WTC11 (cell line): ENCODE data around the gene HDLBP. TPM values are rescaled to one million over a fixed set of nuclear protein-coding genes. Genes with fewer than 3 reads are reported as not detected.

Experiments used
- ATAC-seq: fragments of 200-7000 bp; cut with Tn5 transposase; 2 replicates; pipeline ENCODE4 v1.10.0; 2021; ENCODE audit warnings: mild to moderate bottlenecking, moderate library complexity
- CTCF ChIA-PET: fragments of 300-600 bp; sonication (Branson Sonifier 250); formaldehyde crosslinking; loops from one replicate; lab custom pipeline; 2021; ENCODE audit warnings: antibody characterized with exemption; lab: Charles Lee
- POLR2A ChIA-PET: fragments of 350-600 bp; sonication (Branson Sonifier 250); formaldehyde crosslinking; loops from one replicate; lab custom pipeline; 2021; ENCODE audit warnings: antibody characterized with exemption; lab: Charles Lee
- DNase-seq: peaks from one replicate; pipeline ENCODE4 v3.0.0; 2021; ENCODE audit warnings: low spot score
- H3K27ac Mint-ChIP-seq: 2 replicates; pipeline ENCODE4 v1.8.0; 2021; ENCODE audit warnings: mixed read lengths
- H3K27me3 Mint-ChIP-seq: 2 replicates; pipeline ENCODE4 v1.8.0; 2021; ENCODE audit warnings: low read depth, mild to moderate bottlenecking, moderate library complexity, mixed read lengths
- H3K36me3 Mint-ChIP-seq: 2 replicates; pipeline ENCODE4 v1.8.0; 2021; ENCODE audit warnings: mixed read lengths
- H3K4me1 Mint-ChIP-seq: 2 replicates; pipeline ENCODE4 v1.8.0; 2022; ENCODE audit warnings: mixed read lengths
- H3K4me3 Mint-ChIP-seq: 2 replicates; pipeline ENCODE4 v1.8.0; 2021; ENCODE audit warnings: mild to moderate bottlenecking, moderate library complexity, mixed read lengths
- H3K9me3 Mint-ChIP-seq: 2 replicates; pipeline ENCODE4 v1.8.0; 2021; ENCODE audit warnings: mixed read lengths
- ATF1 ChIP-seq: sonication (generic); formaldehyde crosslinking; IDR thresholded peaks from 2 replicates; pipeline ENCODE4 v1.8.1; 2023; ENCODE audit warnings: mild to moderate bottlenecking, moderate library complexity, missing genetic modification reagents
- CBFB ChIP-seq: sonication (generic); formaldehyde crosslinking; IDR thresholded peaks from 2 replicates; pipeline ENCODE4 v1.8.1; 2022; ENCODE audit warnings: mild to moderate bottlenecking, low read depth, missing genetic modification reagents
- ETV6 ChIP-seq: sonication (generic); formaldehyde crosslinking; IDR thresholded peaks from 2 replicates; pipeline ENCODE4 v1.8.1; 2022; ENCODE audit warnings: mild to moderate bottlenecking, missing genetic modification reagents
- GABPB1 ChIP-seq: sonication (generic); formaldehyde crosslinking; IDR thresholded peaks from 2 replicates; pipeline ENCODE4 v1.8.1; 2023; ENCODE audit warnings: mild to moderate bottlenecking, missing genetic modification reagents
- MXD4 ChIP-seq: fragments of 250-450 bp; sonication (Bioruptor Pico); IDR thresholded peaks from 2 replicates; pipeline ENCODE4 v1.8.0; 2021; ENCODE audit warnings: mild to moderate bottlenecking, moderate library complexity, borderline replicate concordance
- NR1H2 ChIP-seq: sonication (generic); formaldehyde crosslinking; IDR thresholded peaks from 2 replicates; pipeline ENCODE4 v1.9.0; 2021; ENCODE audit warnings: mild to moderate bottlenecking, moderate library complexity, missing genetic modification reagents
- NR2C2 ChIP-seq: sonication (generic); formaldehyde crosslinking; IDR thresholded peaks from 2 replicates; pipeline ENCODE4 v1.8.0; 2022; ENCODE audit warnings: mild to moderate bottlenecking, missing genetic modification reagents
- SMAD3 ChIP-seq: sonication (generic); formaldehyde crosslinking; IDR thresholded peaks from 2 replicates; pipeline ENCODE4 v1.8.0; 2022; ENCODE audit warnings: missing genetic modification reagents, mild to moderate bottlenecking, borderline replicate concordance
- TEAD4 ChIP-seq: sonication (generic); formaldehyde crosslinking; IDR thresholded peaks from 2 replicates; pipeline ENCODE4 v1.8.0; 2022; ENCODE audit warnings: mild to moderate bottlenecking, missing genetic modification reagents
- TP53 ChIP-seq: sonication (generic); formaldehyde crosslinking; IDR thresholded peaks from 2 replicates; pipeline ENCODE4 v1.8.1; 2023; ENCODE audit warnings: mild to moderate bottlenecking, missing genetic modification reagents
- ZNF671 ChIP-seq: fragments of 250-450 bp; sonication (Bioruptor Pico); IDR thresholded peaks from 2 replicates; pipeline ENCODE4 v1.8.0; 2021; ENCODE audit warnings: mild to moderate bottlenecking
- total RNA-seq: library from RNA; stranded (reverse); gene quantifications from 3 replicates; pipeline ENCODE4 v1.2.3, GENCODE V29; 2021
- TF ChIP-seq, protein P1 (sequence below): sonication (generic); formaldehyde crosslinking; IDR thresholded peaks from 2 replicates; pipeline ENCODE4 v1.8.1; 2022; ENCODE audit warnings: missing genetic modification reagents, borderline replicate concordance
- TF ChIP-seq, protein P2 (sequence below): sonication (generic); formaldehyde crosslinking; conservative IDR thresholded peaks from 2 replicates; pipeline ENCODE4 v1.8.1; 2022; ENCODE audit warnings: mild to moderate bottlenecking, missing genetic modification reagents
- TF ChIP-seq, protein P3 (sequence below): sonication (generic); formaldehyde crosslinking; IDR thresholded peaks from 2 replicates; pipeline ENCODE4 v1.8.0; 2022; ENCODE audit warnings: mild to moderate bottlenecking, missing genetic modification reagents
- TF ChIP-seq, protein P4 (sequence below): sonication (generic); formaldehyde crosslinking; IDR thresholded peaks from 2 replicates; pipeline ENCODE4 v1.8.0; 2022; ENCODE audit warnings: mild to moderate bottlenecking, missing genetic modification reagents
- TF ChIP-seq, protein P5 (sequence below): sonication (generic); formaldehyde crosslinking; IDR thresholded peaks from 2 replicates; pipeline ENCODE4 v1.8.0; 2023; ENCODE audit warnings: missing genetic modification reagents, mild to moderate bottlenecking, borderline replicate concordance

HDLBP gene
- total RNA-seq, 1 experiment from 2014 or later = 368 TPM

DNA sequence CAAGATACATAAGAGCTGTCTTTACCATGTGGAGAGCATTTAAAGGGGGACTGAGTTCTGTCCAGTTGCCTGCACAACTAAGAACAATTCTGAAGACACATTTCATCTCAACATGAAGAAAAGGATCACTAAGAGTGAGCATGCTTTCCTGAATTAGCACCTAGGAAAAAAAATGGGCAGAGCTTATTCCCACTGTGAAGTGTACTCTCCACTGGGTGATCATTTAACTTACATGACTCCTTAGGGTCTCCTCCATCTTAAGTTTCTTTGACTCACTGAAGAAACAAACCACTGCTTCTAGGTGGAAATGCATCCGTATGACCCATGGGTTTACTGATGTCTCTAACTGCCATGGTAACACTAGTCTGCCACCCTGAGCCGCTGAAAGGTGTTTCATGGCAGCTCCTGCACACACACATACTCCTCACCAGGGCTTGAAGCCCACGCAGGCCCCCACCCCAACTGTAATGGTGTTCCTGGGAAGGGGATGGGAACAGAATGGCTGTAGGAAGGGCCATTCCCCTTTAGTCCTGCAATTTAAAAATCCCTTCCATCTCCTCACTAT lies 27.1 kb downstream of the HDLBP start:
- H3K4me3 Mint-ChIP-seq = no peak overlapping the region
- H3K9me3 Mint-ChIP-seq = no peaks in the 10 kb centered on the region
- TF ChIP-seq, protein P1, sequence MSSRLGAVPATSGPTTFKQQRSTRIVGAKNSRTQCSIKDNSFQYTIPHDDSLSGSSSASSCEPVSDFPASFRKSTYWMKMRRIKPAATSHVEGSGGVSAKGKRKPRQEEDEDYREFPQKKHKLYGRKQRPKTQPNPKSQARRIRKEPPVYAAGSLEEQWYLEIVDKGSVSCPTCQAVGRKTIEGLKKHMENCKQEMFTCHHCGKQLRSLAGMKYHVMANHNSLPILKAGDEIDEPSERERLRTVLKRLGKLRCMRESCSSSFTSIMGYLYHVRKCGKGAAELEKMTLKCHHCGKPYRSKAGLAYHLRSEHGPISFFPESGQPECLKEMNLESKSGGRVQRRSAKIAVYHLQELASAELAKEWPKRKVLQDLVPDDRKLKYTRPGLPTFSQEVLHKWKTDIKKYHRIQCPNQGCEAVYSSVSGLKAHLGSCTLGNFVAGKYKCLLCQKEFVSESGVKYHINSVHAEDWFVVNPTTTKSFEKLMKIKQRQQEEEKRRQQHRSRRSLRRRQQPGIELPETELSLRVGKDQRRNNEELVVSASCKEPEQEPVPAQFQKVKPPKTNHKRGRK (CRISPR knock-in tag) = no peak
- TF ChIP-seq TEAD4 (CRISPR knock-in tag) = no peak
- TF ChIP-seq ZNF671 (CRISPR knock-in tag) = no peak
- no peak for TF ChIP-seq ETV6
- no peak for TF ChIP-seq CBFB (CRISPR knock-in tag)
- no peak for TF ChIP-seq NR1H2 (CRISPR knock-in tag)
- TF ChIP-seq, protein P2, sequence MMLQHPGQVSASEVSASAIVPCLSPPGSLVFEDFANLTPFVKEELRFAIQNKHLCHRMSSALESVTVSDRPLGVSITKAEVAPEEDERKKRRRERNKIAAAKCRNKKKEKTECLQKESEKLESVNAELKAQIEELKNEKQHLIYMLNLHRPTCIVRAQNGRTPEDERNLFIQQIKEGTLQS (CRISPR knock-in tag) = no peak
- TF ChIP-seq, protein P3, sequence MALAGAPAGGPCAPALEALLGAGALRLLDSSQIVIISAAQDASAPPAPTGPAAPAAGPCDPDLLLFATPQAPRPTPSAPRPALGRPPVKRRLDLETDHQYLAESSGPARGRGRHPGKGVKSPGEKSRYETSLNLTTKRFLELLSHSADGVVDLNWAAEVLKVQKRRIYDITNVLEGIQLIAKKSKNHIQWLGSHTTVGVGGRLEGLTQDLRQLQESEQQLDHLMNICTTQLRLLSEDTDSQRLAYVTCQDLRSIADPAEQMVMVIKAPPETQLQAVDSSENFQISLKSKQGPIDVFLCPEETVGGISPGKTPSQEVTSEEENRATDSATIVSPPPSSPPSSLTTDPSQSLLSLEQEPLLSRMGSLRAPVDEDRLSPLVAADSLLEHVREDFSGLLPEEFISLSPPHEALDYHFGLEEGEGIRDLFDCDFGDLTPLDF = no peak
- TF ChIP-seq ATF1 (CRISPR knock-in tag) = no peak
- TF ChIP-seq GABPB1 = no peak
- TF ChIP-seq SMAD3 (CRISPR knock-in tag) = no peak
- TF ChIP-seq TP53 (CRISPR knock-in tag) = no peak
- TF ChIP-seq, protein P4, sequence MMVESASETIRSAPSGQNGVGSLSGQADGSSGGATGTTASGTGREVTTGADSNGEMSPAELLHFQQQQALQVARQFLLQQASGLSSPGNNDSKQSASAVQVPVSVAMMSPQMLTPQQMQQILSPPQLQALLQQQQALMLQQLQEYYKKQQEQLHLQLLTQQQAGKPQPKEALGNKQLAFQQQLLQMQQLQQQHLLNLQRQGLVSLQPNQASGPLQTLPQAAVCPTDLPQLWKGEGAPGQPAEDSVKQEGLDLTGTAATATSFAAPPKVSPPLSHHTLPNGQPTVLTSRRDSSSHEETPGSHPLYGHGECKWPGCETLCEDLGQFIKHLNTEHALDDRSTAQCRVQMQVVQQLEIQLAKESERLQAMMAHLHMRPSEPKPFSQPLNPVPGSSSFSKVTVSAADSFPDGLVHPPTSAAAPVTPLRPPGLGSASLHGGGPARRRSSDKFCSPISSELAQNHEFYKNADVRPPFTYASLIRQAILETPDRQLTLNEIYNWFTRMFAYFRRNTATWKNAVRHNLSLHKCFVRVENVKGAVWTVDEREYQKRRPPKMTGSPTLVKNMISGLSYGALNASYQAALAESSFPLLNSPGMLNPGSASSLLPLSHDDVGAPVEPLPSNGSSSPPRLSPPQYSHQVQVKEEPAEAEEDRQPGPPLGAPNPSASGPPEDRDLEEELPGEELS = no peak
- TF ChIP-seq NR2C2 (CRISPR knock-in tag) = no peak
- TF ChIP-seq MXD4 = no peak
- TF ChIP-seq, protein P5, sequence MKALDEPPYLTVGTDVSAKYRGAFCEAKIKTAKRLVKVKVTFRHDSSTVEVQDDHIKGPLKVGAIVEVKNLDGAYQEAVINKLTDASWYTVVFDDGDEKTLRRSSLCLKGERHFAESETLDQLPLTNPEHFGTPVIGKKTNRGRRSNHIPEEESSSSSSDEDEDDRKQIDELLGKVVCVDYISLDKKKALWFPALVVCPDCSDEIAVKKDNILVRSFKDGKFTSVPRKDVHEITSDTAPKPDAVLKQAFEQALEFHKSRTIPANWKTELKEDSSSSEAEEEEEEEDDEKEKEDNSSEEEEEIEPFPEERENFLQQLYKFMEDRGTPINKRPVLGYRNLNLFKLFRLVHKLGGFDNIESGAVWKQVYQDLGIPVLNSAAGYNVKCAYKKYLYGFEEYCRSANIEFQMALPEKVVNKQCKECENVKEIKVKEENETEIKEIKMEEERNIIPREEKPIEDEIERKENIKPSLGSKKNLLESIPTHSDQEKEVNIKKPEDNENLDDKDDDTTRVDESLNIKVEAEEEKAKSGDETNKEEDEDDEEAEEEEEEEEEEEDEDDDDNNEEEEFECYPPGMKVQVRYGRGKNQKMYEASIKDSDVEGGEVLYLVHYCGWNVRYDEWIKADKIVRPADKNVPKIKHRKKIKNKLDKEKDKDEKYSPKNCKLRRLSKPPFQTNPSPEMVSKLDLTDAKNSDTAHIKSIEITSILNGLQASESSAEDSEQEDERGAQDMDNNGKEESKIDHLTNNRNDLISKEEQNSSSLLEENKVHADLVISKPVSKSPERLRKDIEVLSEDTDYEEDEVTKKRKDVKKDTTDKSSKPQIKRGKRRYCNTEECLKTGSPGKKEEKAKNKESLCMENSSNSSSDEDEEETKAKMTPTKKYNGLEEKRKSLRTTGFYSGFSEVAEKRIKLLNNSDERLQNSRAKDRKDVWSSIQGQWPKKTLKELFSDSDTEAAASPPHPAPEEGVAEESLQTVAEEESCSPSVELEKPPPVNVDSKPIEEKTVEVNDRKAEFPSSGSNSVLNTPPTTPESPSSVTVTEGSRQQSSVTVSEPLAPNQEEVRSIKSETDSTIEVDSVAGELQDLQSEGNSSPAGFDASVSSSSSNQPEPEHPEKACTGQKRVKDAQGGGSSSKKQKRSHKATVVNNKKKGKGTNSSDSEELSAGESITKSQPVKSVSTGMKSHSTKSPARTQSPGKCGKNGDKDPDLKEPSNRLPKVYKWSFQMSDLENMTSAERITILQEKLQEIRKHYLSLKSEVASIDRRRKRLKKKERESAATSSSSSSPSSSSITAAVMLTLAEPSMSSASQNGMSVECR (CRISPR knock-in tag) = no peak
- DNase-seq = no peak
- H3K4me1 Mint-ChIP-seq = peaks cover 16% of the 10 kb centered on the region
- peaks cover 14% of the 10 kb centered on the region for H3K36me3 Mint-ChIP-seq
- no peak for ATAC-seq
- no peaks in the 10 kb centered on the region for H3K27me3 Mint-ChIP-seq
- CTCF ChIA-PET = no interaction called here
- no peak overlapping the region; the same call in 1 of the 2 replicates for H3K27ac Mint-ChIP-seq
- POLR2A ChIA-PET = no interaction called here
